Activated B cell treated with CpG ODN at 0.5 μM for 24 hours (primary cell): ENCODE results near the gene LSM14B. TPM values are rescaled to one million over a fixed set of nuclear protein-coding genes. Genes with fewer than 3 reads are reported as not detected.

Experiments used
- ATAC-seq: fragments of 200-7000 bp; cut with Tn5 transposase; one replicate; pipeline ENCODE4 v1.10.0; 2021; ENCODE audit warnings: low read depth, mild to moderate bottlenecking, moderate library complexity
- CTCF ChIA-PET: fragments of 350-600 bp; sonication (Branson Sonifier 250); formaldehyde crosslinking; loops from one replicate; lab custom pipeline; 2021; ENCODE audit warnings: antibody characterized with exemption; lab: Charles Lee
- POLR2A ChIA-PET: fragments of 350-600 bp; sonication (Branson Sonifier 250); formaldehyde crosslinking; loops from one replicate; lab custom pipeline; 2021; ENCODE audit warnings: antibody characterized with exemption; lab: Charles Lee
- DNase-seq: peaks from one replicate; pipeline ENCODE4 v3.0.0; 2022
- H3K27ac Mint-ChIP-seq: one replicate; pipeline ENCODE4 v1.8.0; 2020; ENCODE audit warnings: mixed read lengths
- H3K27me3 Mint-ChIP-seq: one replicate; pipeline ENCODE4 v1.8.0; 2021; ENCODE audit warnings: mixed read lengths
- H3K36me3 Mint-ChIP-seq: one replicate; pipeline ENCODE4 v1.8.0; 2021; ENCODE audit warnings: low read depth, mixed read lengths
- H3K4me1 Mint-ChIP-seq: one replicate; pipeline ENCODE4 v1.8.0; 2021; ENCODE audit warnings: mixed read lengths
- H3K4me3 Mint-ChIP-seq: one replicate; pipeline ENCODE4 v1.8.0; 2020; ENCODE audit warnings: mild to moderate bottlenecking, mixed read lengths
- H3K9me3 Mint-ChIP-seq: one replicate; pipeline ENCODE4 v1.8.0; 2020; ENCODE audit warnings: mixed read lengths
- CTCF ChIP-seq: fragments of 200-600 bp; IDR thresholded peaks from one replicate; pipeline ENCODE4 v1.8.0; 2022; ENCODE audit warnings: antibody characterized with exemption, mild to moderate bottlenecking
- intact Hi-C: fragments of 100-400 bp; cut with micrococcal nuclease; formaldehyde crosslinking; loops from one replicate; pipeline ENCODE4 v1.15.1; 2024
- total RNA-seq: library from RNA; stranded (reverse); gene quantifications from 2 replicates; pipeline ENCODE4 v1.2.3, GENCODE V29; 2022

Gene LSM14B
- total RNA-seq, 1 donor from 2014 or later = 36.4 TPM

GRCh38 chr20:62181808-62182207 lies 59.5 kb downstream of the LSM14B start:
- intact Hi-C loops = loop anchor here (1.0 to 5.0 kb wide), 4 partner anchors 39 to 185 kb away; partner anchors contain the start of genes LAMA5, LSM14B, OSBPL2 and PSMA7
- peak overlapping the region; percentile 92 for H3K4me3 Mint-ChIP-seq
- H3K36me3 Mint-ChIP-seq = peaks cover 7% of the 10 kb centered on the region
- POLR2A ChIA-PET = interaction anchor here (0.8 kb wide), 1 partner anchor 14 kb away, joined by 7 read pairs; no protein-coding TSS in a partner anchor
- ATAC-seq (no peak), DNase-seq (no peak)
- peak overlapping the region; percentile 92 for H3K27ac Mint-ChIP-seq
- no peaks in the 10 kb centered on the region for H3K9me3 Mint-ChIP-seq
- no peak for TF ChIP-seq CTCF
- no peaks in the 10 kb centered on the region for H3K27me3 Mint-ChIP-seq
- CTCF ChIA-PET = no interaction called here
- H3K4me1 Mint-ChIP-seq = peaks cover 34% of the 10 kb centered on the region

GRCh38 chr20:62182469-62183425 lies 60.5 kb downstream of the LSM14B start, which contains the start of gene MTG2:
Gene MTG2 (plus strand): TSS chr20:62183028. CDS start chr20:62193421, 10,393 bp downstream.
- DNase-seq (peak; percentile 87), ATAC-seq (peak; percentile 92)
- CTCF ChIA-PET = no interaction called here
- TF ChIP-seq CTCF = no peak
- H3K36me3 Mint-ChIP-seq = peaks cover 7% of the 10 kb centered on the region
- peak within 1 kb of the TSS; percentile 92 for H3K4me3 Mint-ChIP-seq
- H3K4me1 Mint-ChIP-seq = peaks cover 42% of the 10 kb centered on the region
- POLR2A ChIA-PET = interaction anchor here (0.6 to 1.8 kb wide), 5 partner anchors 40 to 203 kb away, joined by 3 to 8 read pairs (median 4); partner anchors contain the start of genes LSM14B, PSMA7 and SS18L1
- no peaks in the 10 kb centered on the region for H3K9me3 Mint-ChIP-seq
- peak within 1 kb of the TSS; percentile 92 for H3K27ac Mint-ChIP-seq
- no peaks in the 10 kb centered on the region for H3K27me3 Mint-ChIP-seq
- intact Hi-C loops = loop anchor here (1.0 to 5.0 kb wide), 4 partner anchors 39 to 185 kb away; partner anchors contain the start of genes LAMA5, LSM14B, OSBPL2 and PSMA7

- POLR2A ChIA-PET = interaction anchor here (0.7 to 1.8 kb wide), 4 partner anchors 28 to 204 kb away, joined by 3 to 8 read pairs (median 4); partner anchors contain the start of genes LSM14B and RPS21
- no peak for ATAC-seq
Observed at GRCh38 chr20:62183426-62184142, 61.3 kb downstream of the LSM14B start.

More at GRCh38 chr20:62183426-62184142, 61.3 kb downstream of the LSM14B start:
- Mint-ChIP-seq H3K27ac (peak overlapping the region; percentile 76), H3K36me3 (peaks cover 7% of the 10 kb centered on the region), H3K9me3 (no peaks in the 10 kb centered on the region), H3K4me3 (peak overlapping the region; percentile 92), H3K27me3 (no peaks in the 10 kb centered on the region), H3K4me1 (peaks cover 45% of the 10 kb centered on the region)
- CTCF ChIA-PET = no interaction called here
- no peak for TF ChIP-seq CTCF
- no peak for DNase-seq
- intact Hi-C loops = loop anchor here (5.0 kb wide), 1 partner anchor 184 kb away; the partner anchor contains the start of gene LAMA5

Other genes starting within 250 kb of the LSM14B start
- 24.9 and 26.9 TPM in 2 replicates for gene TAF4, start 56.6 kb upstream of the LSM14B start, total RNA-seq
- 241 and 260 TPM in 2 replicates for gene PSMA7, start 20.9 kb downstream of the LSM14B start, total RNA-seq
- gene SS18L1, start 21.3 kb downstream of the LSM14B start, total RNA-seq = 9.0 and 9.1 TPM in 2 replicates
- gene MTG2, start 60.6 kb downstream of the LSM14B start, total RNA-seq = 40.8 and 46.8 TPM in 2 replicates
- not detected in 2 replicates for gene HRH3, start 97.8 kb downstream of the LSM14B start, total RNA-seq
- 40.3 and 43.0 TPM in 2 replicates for gene OSBPL2, start 116.0 kb downstream of the LSM14B start, total RNA-seq
- gene ADRM1, start 180.5 kb downstream of the LSM14B start, total RNA-seq = 97.9 and 98.0 TPM in 2 replicates
- 19.8 and 24.8 TPM in 2 replicates for gene LAMA5, start 244.8 kb downstream of the LSM14B start, total RNA-seq